Testis (tissue), 2 donors: Measurements from ENCODE around the gene TNP2.

Experiments
- CTCF ChIP-seq, 3 experiments: fragments of 450-650 bp in 2 of 3; fragments of 200-600 bp in 1 of 3; sonication (generic) in 1 of 3; IDR thresholded peaks; one replicate each; pipeline ENCODE4 v1.5.1; 2016 to 2019; ENCODE audit warnings: antibody characterized with exemption in 3 of 3, mild to moderate bottlenecking in 2 of 3, moderate library complexity in 1 of 3
- POLR2A ChIP-seq: fragments of 450-650 bp; IDR thresholded peaks from one replicate; pipeline ENCODE4 v1.6.1; 2017; ENCODE audit warnings: antibody characterized with exemption, mild to moderate bottlenecking, moderate library complexity

GRCh38 chr16:11314309-11314894 lies 45.3 kb upstream of the TNP2 start:
- TF ChIP-seq CTCF (IDR thresholded peaks at IDR 0.05) (no peak), POLR2A (no peak)
